ENCODE data around the gene TELO2. TPM values are rescaled to one million over a fixed set of nuclear protein-coding genes. Genes with fewer than 3 reads are reported as not detected.

Gene TELO2
- total RNA-seq, 2 donors from 2014 or later, result 85.0 to 91.7 TPM

DNA sequence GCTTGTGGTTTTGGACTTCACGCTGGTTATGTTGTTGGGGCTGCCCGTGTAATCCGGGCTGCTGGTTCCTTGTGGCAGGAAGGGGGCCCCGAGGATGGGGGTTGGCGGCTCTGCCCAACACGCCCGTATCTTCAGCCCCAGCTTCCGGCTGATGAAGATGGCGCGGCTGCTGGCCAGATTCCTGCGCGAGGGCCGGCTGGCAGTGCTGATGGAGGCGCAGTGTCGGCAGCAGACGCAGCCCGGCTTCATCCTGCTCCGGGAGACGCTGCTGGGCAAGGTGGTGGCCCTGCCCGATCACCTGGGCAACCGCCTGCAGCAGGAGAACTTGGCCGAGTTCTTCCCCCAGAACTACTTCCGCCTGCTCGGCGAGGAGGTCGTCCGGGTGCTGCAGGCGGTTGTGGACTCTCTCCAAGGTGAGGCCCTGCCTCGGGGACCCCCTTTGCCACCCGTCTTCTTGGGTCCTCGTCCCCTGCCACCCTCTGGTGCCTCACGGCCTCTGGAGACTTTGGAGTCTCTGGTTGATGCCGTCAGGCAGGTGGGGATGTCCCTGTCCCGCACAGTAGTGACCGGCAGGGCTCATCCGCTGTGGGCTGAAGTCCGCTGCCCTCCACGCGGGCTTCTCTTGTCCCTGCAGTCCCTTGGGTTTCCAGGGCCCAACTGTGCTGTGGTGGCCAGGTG lies 2.2 kb downstream of the TELO2 start:
- Mint-ChIP-seq H3K4me1 (peaks cover 1% of the 10 kb centered on the region), H3K9me3 (no peaks in the 10 kb centered on the region), H3K27me3 (ENCODE audit: insufficient read depth) (peaks cover 3% of the 10 kb centered on the region), H3K36me3 (ENCODE audit: low read depth) (peaks cover 23% of the 10 kb centered on the region), H3K4me3 (no peak overlapping the region), H3K27ac (no peak overlapping the region)
- no peak overlapping the region for H3K9ac ChIP-seq (ENCODE audit: extremely low read depth, low read length, poor library complexity, severe bottlenecking)
- H3K36me3 ChIP-seq (ENCODE audit: control insufficient read depth, insufficient read depth, low read length), result peaks cover 28% of the 10 kb centered on the region
- no peak overlapping the region for H3K4me3 ChIP-seq (ENCODE audit: low read length)
- no peak overlapping the region for H3K27ac ChIP-seq (ENCODE audit: low read depth, low read length)
- DNase-seq, result no peak
- no peaks in the 10 kb centered on the region for H3K27me3 ChIP-seq (ENCODE audit: control insufficient read depth, insufficient read depth, low read length, poor library complexity, severe bottlenecking)
- H3K4me1 ChIP-seq (ENCODE audit: control insufficient read depth, insufficient read depth, low read length), result peaks cover 9% of the 10 kb centered on the region
- no peaks in the 10 kb centered on the region for H3K9me3 ChIP-seq (ENCODE audit: control insufficient read depth, low read length)
- 95 to 98% methylated on average over 36 to 39 of the region's 39 CpGs for WGBS, 2 experiments (ENCODE audit: insufficient coverage in 1 of 2, insufficient read length in 1 of 2)
- no peak for TF ChIP-seq CTCF (conservative IDR thresholded peaks at IDR 0.05)

- TF ChIP-seq CTCF (conservative IDR thresholded peaks at IDR 0.05), result no peak
- Histone ChIP-seq H3K36me3 (ENCODE audit: control insufficient read depth, insufficient read depth, low read length) (peaks cover 28% of the 10 kb centered on the region), H3K27me3 (ENCODE audit: control insufficient read depth, insufficient read depth, low read length, poor library complexity, severe bottlenecking) (no peaks in the 10 kb centered on the region), H3K4me3 (ENCODE audit: low read length) (no peak overlapping the region), H3K27ac (ENCODE audit: low read depth, low read length) (no peak overlapping the region), H3K4me1 (ENCODE audit: control insufficient read depth, insufficient read depth, low read length) (peaks cover 9% of the 10 kb centered on the region), H3K9ac (ENCODE audit: extremely low read depth, low read length, poor library complexity, severe bottlenecking) (no peak overlapping the region), H3K9me3 (ENCODE audit: control insufficient read depth, low read length) (no peaks in the 10 kb centered on the region)
- peaks cover 3% of the 10 kb centered on the region for H3K27me3 Mint-ChIP-seq (ENCODE audit: insufficient read depth)
- H3K27ac Mint-ChIP-seq, result no peak overlapping the region
- peaks cover 1% of the 10 kb centered on the region for H3K4me1 Mint-ChIP-seq
- no peak overlapping the region for H3K4me3 Mint-ChIP-seq
- 90 to 96% methylated on average over 25 of the region's 25 CpGs for WGBS, 2 experiments (ENCODE audit: insufficient coverage in 1 of 2, insufficient read length in 1 of 2)
- no peak for DNase-seq
- peaks cover 23% of the 10 kb centered on the region for H3K36me3 Mint-ChIP-seq (ENCODE audit: low read depth)
- H3K9me3 Mint-ChIP-seq, result no peaks in the 10 kb centered on the region
These were observed 2.7 kb downstream of the TELO2 start for GRCh38 chr16:1495889-1496262.

DNA sequence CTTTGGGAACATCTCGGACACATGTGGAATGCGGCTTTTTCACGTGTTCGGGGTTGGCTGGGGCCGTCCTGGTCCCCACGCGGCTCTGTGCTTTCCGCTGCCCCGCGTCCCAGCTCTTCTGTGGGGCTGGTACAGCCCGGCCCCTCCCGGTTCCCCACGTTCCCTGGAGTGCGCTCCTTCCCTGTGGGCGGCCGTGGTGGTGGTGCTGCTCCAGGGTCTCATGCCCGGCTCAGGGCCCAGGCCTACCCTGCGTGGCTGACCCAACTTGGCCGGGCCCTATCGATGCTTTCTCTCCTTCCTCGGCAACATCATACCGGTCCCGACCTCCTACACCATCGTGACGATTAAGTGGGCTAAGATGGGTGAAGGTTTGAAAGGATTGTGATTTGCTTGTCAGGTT lies 3.3 kb downstream of the TELO2 start:
- TF ChIP-seq CTCF (conservative IDR thresholded peaks at IDR 0.05), result no peak
- Histone ChIP-seq H3K9ac (ENCODE audit: extremely low read depth, low read length, poor library complexity, severe bottlenecking) (no peak overlapping the region), H3K4me3 (ENCODE audit: low read length) (no peak overlapping the region), H3K27ac (ENCODE audit: low read depth, low read length) (no peak overlapping the region), H3K4me1 (ENCODE audit: control insufficient read depth, insufficient read depth, low read length) (peaks cover 9% of the 10 kb centered on the region), H3K9me3 (ENCODE audit: control insufficient read depth, low read length) (no peaks in the 10 kb centered on the region), H3K27me3 (ENCODE audit: control insufficient read depth, insufficient read depth, low read length, poor library complexity, severe bottlenecking) (no peaks in the 10 kb centered on the region), H3K36me3 (ENCODE audit: control insufficient read depth, insufficient read depth, low read length) (peaks cover 33% of the 10 kb centered on the region)
- Mint-ChIP-seq H3K27ac (no peak overlapping the region), H3K4me3 (no peak overlapping the region), H3K9me3 (no peaks in the 10 kb centered on the region), H3K4me1 (peaks cover 1% of the 10 kb centered on the region), H3K36me3 (ENCODE audit: low read depth) (peaks cover 25% of the 10 kb centered on the region), H3K27me3 (ENCODE audit: insufficient read depth) (peaks cover 3% of the 10 kb centered on the region)
- WGBS, 2 experiments (ENCODE audit: insufficient coverage in 1 of 2, insufficient read length in 1 of 2), result 95 to 99% methylated on average over 14 to 25 of the region's 25 CpGs
- DNase-seq, result no peak
